ENCODE data around the gene PMP22.

- no peak for TF ChIP-seq REST (IDR thresholded peaks at IDR 0.05; ENCODE audit: low read depth)
- TF ChIP-seq YY1 (IDR thresholded peaks at IDR 0.05; ENCODE audit: low read depth): no peak
- no peak for TF ChIP-seq EP300 (IDR thresholded peaks at IDR 0.05; ENCODE audit: borderline replicate concordance)
- no peak for TF ChIP-seq TAF1 (IDR thresholded peaks at IDR 0.05; ENCODE audit: low read depth)
- peak; percentile 60 for TF ChIP-seq RAD21 (IDR thresholded peaks at IDR 0.05; ENCODE audit: low read depth)
- TF ChIP-seq CEBPB (IDR thresholded peaks at IDR 0.05): no peak
- no peak for TF ChIP-seq TCF12 (IDR thresholded peaks at IDR 0.05; ENCODE audit: low read depth)
- TF ChIP-seq EGR1 (IDR thresholded peaks at IDR 0.05): no peak
- no peak for TF ChIP-seq USF1 (IDR thresholded peaks at IDR 0.05)
- no peak for TF ChIP-seq TEAD4 (IDR thresholded peaks at IDR 0.05)
- TF ChIP-seq ZBTB7A (IDR thresholded peaks at IDR 0.05; ENCODE audit: low read depth): no peak
- TF ChIP-seq FOXM1 (IDR thresholded peaks at IDR 0.05; ENCODE audit: borderline replicate concordance, low read depth): no peak
- TF ChIP-seq MAX (IDR thresholded peaks at IDR 0.05): no peak
- no peak for TF ChIP-seq CREB1 (IDR thresholded peaks at IDR 0.05; ENCODE audit: low read depth)
These were observed 17.1 kb downstream of the PMP22 start for GRCh38 chr17:15247891-15248529.

Data from Ishikawa (cell line).